Measurements from ENCODE around the gene UTS2R.

- TF ChIP-seq CTCF (IDR thresholded peaks at IDR 0.05) (no peak), POLR2A (IDR thresholded peaks at IDR 0.05) (no peak)
These were observed 21.4 kb downstream of the UTS2R start for GRCh38 chr17:82392941-82393340.

All from heart left ventricle (tissue), 13 donors.